ENCODE measurements around the gene EDEM1. TPM values are rescaled to one million over a fixed set of nuclear protein-coding genes. Genes with fewer than 3 reads are reported as not detected.

The EDEM1 gene
- polyA plus RNA-seq, 1 donor from 2014 or later, result 13.6 TPM

DNA sequence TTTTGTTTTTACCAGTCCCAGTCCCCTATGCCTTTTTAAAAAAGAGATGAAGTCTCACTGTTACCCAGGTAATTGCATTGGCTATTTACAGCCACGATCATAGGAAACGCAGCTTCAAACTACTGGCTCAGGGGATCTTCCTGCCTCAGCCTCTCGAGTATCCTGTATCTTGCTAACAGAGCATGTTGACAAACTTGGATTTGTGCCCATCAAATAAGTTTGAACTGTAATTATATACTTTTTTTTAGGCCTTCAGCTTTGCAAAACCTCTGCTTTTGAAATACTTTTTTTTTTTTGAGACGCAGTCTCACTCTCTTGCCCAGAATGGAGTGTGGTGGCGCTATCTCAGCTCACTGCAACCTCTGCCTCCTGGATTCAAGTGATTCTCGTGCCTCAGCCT, 3.0 kb upstream of the EDEM1 start:
- Histone ChIP-seq H3K4me2 (ENCODE audit: low read length) (no peak overlapping the region), H3K9me3 (ENCODE audit: low read length) (no peaks in the 10 kb centered on the region), H4K20me1 (ENCODE audit: insufficient read depth) (no peaks in the 10 kb centered on the region), H3K36me3 (ENCODE audit: insufficient read depth, low read length) (peaks cover 8% of the 10 kb centered on the region), H3K79me2 (replicated peaks; ENCODE audit: insufficient read depth, low read length) (peaks cover 9% of the 10 kb centered on the region), H3K27ac (ENCODE audit: low read length) (no peak overlapping the region), H3K9ac (ENCODE audit: low read length) (no peak overlapping the region), H3F3A (ENCODE audit: insufficient read depth, low read length, poor library complexity, severe bottlenecking) (no peaks in the 10 kb centered on the region), H2AFZ (ENCODE audit: low read depth, low read length) (no peak overlapping the region), H3K27me3 (ENCODE audit: insufficient read depth, low read depth, low read length) (no peaks in the 10 kb centered on the region), H3K4me3 (ENCODE audit: low read length) (no peak overlapping the region), H3K9me2 (ENCODE audit: insufficient read depth, low read length) (no peaks in the 10 kb centered on the region)
- TF ChIP-seq RAD21 (conservative IDR thresholded peaks at IDR 0.05) (no peak), EP300 (conservative IDR thresholded peaks at IDR 0.05; ENCODE audit: poor library complexity, severe bottlenecking) (no peak), POLR2AphosphoS5 (IDR thresholded peaks at IDR 0.05) (no peak), EZH2 (IDR thresholded peaks at IDR 0.05; ENCODE audit: borderline replicate concordance, insufficient read depth, low read length, poor library complexity, severe bottlenecking) (no peak), TAF1 (IDR thresholded peaks at IDR 0.05; ENCODE audit: low read depth) (no peak)

GRCh38 chr3:5185093-5185673, 2.3 kb upstream of the EDEM1 start:
- H3K9me2 ChIP-seq (ENCODE audit: insufficient read depth, low read length), result no peaks in the 10 kb centered on the region
- peaks cover 14% of the 10 kb centered on the region for H3K79me2 ChIP-seq (replicated peaks; ENCODE audit: insufficient read depth, low read length)
- TF ChIP-seq, protein P1, sequence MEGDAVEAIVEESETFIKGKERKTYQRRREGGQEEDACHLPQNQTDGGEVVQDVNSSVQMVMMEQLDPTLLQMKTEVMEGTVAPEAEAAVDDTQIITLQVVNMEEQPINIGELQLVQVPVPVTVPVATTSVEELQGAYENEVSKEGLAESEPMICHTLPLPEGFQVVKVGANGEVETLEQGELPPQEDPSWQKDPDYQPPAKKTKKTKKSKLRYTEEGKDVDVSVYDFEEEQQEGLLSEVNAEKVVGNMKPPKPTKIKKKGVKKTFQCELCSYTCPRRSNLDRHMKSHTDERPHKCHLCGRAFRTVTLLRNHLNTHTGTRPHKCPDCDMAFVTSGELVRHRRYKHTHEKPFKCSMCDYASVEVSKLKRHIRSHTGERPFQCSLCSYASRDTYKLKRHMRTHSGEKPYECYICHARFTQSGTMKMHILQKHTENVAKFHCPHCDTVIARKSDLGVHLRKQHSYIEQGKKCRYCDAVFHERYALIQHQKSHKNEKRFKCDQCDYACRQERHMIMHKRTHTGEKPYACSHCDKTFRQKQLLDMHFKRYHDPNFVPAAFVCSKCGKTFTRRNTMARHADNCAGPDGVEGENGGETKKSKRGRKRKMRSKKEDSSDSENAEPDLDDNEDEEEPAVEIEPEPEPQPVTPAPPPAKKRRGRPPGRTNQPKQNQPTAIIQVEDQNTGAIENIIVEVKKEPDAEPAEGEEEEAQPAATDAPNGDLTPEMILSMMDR (IDR thresholded peaks at IDR 0.05; ENCODE audit: poor library complexity, severe bottlenecking), result no peak
- TF ChIP-seq EP300 (conservative IDR thresholded peaks at IDR 0.05; ENCODE audit: poor library complexity, severe bottlenecking), result no peak
- no peak for TF ChIP-seq TAF1 (IDR thresholded peaks at IDR 0.05; ENCODE audit: low read depth)
- no peak for TF ChIP-seq POLR2AphosphoS5 (IDR thresholded peaks at IDR 0.05)
- TF ChIP-seq, protein P2, sequence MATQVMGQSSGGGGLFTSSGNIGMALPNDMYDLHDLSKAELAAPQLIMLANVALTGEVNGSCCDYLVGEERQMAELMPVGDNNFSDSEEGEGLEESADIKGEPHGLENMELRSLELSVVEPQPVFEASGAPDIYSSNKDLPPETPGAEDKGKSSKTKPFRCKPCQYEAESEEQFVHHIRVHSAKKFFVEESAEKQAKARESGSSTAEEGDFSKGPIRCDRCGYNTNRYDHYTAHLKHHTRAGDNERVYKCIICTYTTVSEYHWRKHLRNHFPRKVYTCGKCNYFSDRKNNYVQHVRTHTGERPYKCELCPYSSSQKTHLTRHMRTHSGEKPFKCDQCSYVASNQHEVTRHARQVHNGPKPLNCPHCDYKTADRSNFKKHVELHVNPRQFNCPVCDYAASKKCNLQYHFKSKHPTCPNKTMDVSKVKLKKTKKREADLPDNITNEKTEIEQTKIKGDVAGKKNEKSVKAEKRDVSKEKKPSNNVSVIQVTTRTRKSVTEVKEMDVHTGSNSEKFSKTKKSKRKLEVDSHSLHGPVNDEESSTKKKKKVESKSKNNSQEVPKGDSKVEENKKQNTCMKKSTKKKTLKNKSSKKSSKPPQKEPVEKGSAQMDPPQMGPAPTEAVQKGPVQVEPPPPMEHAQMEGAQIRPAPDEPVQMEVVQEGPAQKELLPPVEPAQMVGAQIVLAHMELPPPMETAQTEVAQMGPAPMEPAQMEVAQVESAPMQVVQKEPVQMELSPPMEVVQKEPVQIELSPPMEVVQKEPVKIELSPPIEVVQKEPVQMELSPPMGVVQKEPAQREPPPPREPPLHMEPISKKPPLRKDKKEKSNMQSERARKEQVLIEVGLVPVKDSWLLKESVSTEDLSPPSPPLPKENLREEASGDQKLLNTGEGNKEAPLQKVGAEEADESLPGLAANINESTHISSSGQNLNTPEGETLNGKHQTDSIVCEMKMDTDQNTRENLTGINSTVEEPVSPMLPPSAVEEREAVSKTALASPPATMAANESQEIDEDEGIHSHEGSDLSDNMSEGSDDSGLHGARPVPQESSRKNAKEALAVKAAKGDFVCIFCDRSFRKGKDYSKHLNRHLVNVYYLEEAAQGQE (IDR thresholded peaks at IDR 0.05; ENCODE audit: borderline replicate concordance), result no peak
- TF ChIP-seq SMC3 (conservative IDR thresholded peaks at IDR 0.05; ENCODE audit: poor library complexity), result no peak
- no peak for TF ChIP-seq RAD21 (conservative IDR thresholded peaks at IDR 0.05)
- no peak for TF ChIP-seq EZH2 (IDR thresholded peaks at IDR 0.05; ENCODE audit: borderline replicate concordance, insufficient read depth, low read length, poor library complexity, severe bottlenecking)
- TF ChIP-seq MXI1 (conservative IDR thresholded peaks at IDR 0.05; ENCODE audit: poor library complexity, severe bottlenecking), result no peak
- peaks cover 2% of the 10 kb centered on the region for H3K36me3 ChIP-seq (ENCODE audit: insufficient read depth, low read length)
- no peak overlapping the region for H3K4me2 ChIP-seq (ENCODE audit: low read length)
- no peak overlapping the region for H2AFZ ChIP-seq (ENCODE audit: low read depth, low read length)
- H3K9me3 ChIP-seq (ENCODE audit: low read length), result no peaks in the 10 kb centered on the region
- no peak overlapping the region for H3K4me3 ChIP-seq (ENCODE audit: low read length)
- H4K20me1 ChIP-seq (ENCODE audit: insufficient read depth), result no peaks in the 10 kb centered on the region
- H3K27ac ChIP-seq (ENCODE audit: low read length), result no peak overlapping the region
- no peaks in the 10 kb centered on the region for H3F3A ChIP-seq (ENCODE audit: insufficient read depth, low read length, poor library complexity, severe bottlenecking)
- no peak overlapping the region for H3K9ac ChIP-seq (ENCODE audit: low read length)
- H3K27me3 ChIP-seq (ENCODE audit: insufficient read depth, low read depth, low read length), result no peaks in the 10 kb centered on the region
